Large intestine (tissue), 3 donors: ENCODE results near the gene RPN2. TPM values are rescaled to one million over a fixed set of nuclear protein-coding genes. Genes with fewer than 3 reads are reported as not detected.
A peak's percentile ranks its signal among the peaks of the same experiment; 100 is the strongest.

Experiments used
- DNase-seq, 2 donors: peaks; one replicate each; pipeline versions ENCODE4 v3.0.0 to v3.0.0-alpha.2; 2013
- H3K27ac ChIP-seq: one replicate; pipeline ENCODE4 v1.5.1; 2013; ENCODE audit warnings: low read length
- H3K27me3 ChIP-seq: 2 replicates; pipeline ENCODE4 v1.6.1; 2013; ENCODE audit warnings: low read length; ENCODE audit not compliant: control insufficient read depth, insufficient read depth
- H3K36me3 ChIP-seq: 2 replicates; pipeline ENCODE4 v1.6.1; 2013; ENCODE audit warnings: low read length; ENCODE audit not compliant: control insufficient read depth, insufficient read depth
- H3K4me1 ChIP-seq: one replicate; pipeline ENCODE4 v1.6.1; 2013; ENCODE audit warnings: low read length; ENCODE audit not compliant: control insufficient read depth, insufficient read depth
- H3K4me3 ChIP-seq: one replicate; pipeline ENCODE4 v1.5.1; 2013; ENCODE audit warnings: low read length
- H3K9me3 ChIP-seq: one replicate; pipeline ENCODE4 v1.6.1; 2013; ENCODE audit warnings: mild to moderate bottlenecking, low read depth, low read length, moderate library complexity; ENCODE audit not compliant: control insufficient read depth
- WGBS: methylation state at CpG from one replicate; pipeline ENCODE4 v1.1.5; 2013; ENCODE audit warnings: low lambda C conversion rate; ENCODE audit not compliant: insufficient coverage; 5-methylcytosine and 5-hydroxymethylcytosine counted together
- polyA plus RNA-seq: library from polyadenylated mRNA; unstranded; fragments of 120-200 nt; gene quantifications from one replicate; pipeline ENCODE4 v1.2.1, GENCODE V29; 2013

RPN2 gene
- polyA plus RNA-seq, 1 donor = 177 TPM

DNA sequence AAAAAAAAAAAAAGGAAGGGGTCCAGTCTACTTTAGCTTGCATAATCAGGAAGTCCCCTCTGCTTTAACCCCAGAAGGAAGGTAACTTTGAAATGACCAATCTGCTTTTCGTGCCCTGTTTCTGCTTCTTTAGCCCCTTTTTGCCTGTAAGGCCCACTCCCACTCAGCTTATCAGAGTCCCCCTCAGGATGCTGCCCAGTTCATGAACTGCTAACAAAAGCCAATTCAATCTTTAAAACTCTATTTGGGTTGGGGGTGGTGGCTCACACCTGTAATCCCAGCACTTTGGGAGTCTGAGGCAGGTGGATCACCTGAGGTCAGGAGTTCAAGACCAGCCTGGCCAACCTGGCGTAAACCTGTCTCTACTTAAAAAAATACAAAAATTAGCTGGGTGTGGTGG is 70.2 kb downstream of the RPN2 start:
- no peak for DNase-seq
- Histone ChIP-seq H3K4me1 (no peaks in the 10 kb centered on the region), H3K4me3 (no peak overlapping the region), H3K27ac (no peak overlapping the region), H3K36me3 (peaks cover 3% of the 10 kb centered on the region), H3K27me3 (no peaks in the 10 kb centered on the region), H3K9me3 (no peaks in the 10 kb centered on the region)
- no CpG with 5 or more reads among the region's 2 CpGs for WGBS

DNA sequence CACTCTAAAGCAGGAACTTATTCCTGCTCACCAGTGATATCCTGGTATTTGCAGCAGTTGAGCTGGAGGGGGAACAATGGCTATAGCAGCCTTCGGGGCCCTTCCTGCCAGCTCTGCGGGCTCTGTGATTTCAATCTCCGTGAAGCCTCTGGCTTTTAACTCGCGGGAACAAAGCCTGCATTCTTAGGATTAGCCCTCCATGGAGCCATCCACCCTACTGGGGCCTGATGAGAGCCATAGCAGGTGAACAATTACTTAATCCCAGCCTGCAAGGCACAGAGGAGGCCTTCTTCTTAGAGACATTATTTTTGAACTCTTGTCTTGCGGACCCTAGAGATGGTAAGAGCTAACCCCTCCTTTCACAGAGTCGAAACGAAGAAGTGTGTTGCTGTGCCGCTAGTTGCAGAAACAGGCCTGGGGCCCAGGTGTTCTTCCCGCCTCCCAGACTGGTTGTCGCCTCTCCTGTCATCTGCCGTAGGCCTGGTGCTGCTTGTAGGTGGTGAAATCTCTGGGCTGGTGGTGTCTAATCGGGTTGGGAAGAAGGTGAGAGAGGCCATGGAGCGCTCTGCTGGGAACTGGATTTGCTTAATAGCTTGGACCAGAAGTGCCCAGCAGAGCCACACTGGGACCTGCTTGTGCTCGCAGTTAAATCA is 72.8 kb downstream of the RPN2 start:
- H3K27me3 ChIP-seq = no peaks in the 10 kb centered on the region
- H3K36me3 ChIP-seq = no peaks in the 10 kb centered on the region
- no peak for DNase-seq
- no peak overlapping the region for H3K4me3 ChIP-seq
- WGBS = 60% methylated on average over 1 of the region's 15 CpGs
- no peak overlapping the region for H3K27ac ChIP-seq
- H3K9me3 ChIP-seq = no peaks in the 10 kb centered on the region
- H3K4me1 ChIP-seq = no peaks in the 10 kb centered on the region

GRCh38 chr20:37253087-37253486 is 74.0 kb downstream of the RPN2 start:
- H3K9me3 ChIP-seq = no peaks in the 10 kb centered on the region
- H3K27ac ChIP-seq = no peak overlapping the region
- H3K4me3 ChIP-seq = no peak overlapping the region
- H3K4me1 ChIP-seq = no peaks in the 10 kb centered on the region
- DNase-seq = no peak
- no peaks in the 10 kb centered on the region for H3K36me3 ChIP-seq
- no peaks in the 10 kb centered on the region for H3K27me3 ChIP-seq
- WGBS = 100% methylated on average over 1 of the region's 12 CpGs

GRCh38 chr20:37254114-37254878 is 75.2 kb downstream of the RPN2 start:
- no peak for DNase-seq
- no peak overlapping the region for H3K27ac ChIP-seq
- WGBS = 92% methylated on average over 2 of the region's 7 CpGs
- no peaks in the 10 kb centered on the region for H3K4me1 ChIP-seq
- no peak overlapping the region for H3K4me3 ChIP-seq
- H3K27me3 ChIP-seq = no peaks in the 10 kb centered on the region
- no peaks in the 10 kb centered on the region for H3K9me3 ChIP-seq
- H3K36me3 ChIP-seq = no peaks in the 10 kb centered on the region

DNA sequence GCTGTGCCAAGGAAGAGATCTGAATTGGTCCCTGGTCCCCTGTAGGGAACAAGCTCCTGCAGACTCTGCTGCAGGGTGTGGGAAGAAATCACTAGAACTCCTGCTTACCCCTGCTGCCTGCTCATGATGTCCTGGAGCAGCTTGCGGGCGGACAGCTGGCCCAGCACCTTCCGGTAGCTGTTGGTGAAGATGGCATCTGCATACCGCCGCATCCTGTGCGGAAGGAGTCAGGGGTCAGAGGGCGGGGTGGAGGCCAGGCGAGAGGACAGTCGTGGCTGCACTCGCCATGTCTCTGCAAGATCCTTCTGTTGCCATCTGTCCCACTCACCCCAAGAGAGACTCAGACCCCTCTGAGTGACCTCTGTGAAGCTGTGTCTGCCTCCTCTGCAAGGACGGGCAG is 77.2 kb downstream of the RPN2 start:
- Histone ChIP-seq H3K9me3 (no peaks in the 10 kb centered on the region), H3K4me1 (no peaks in the 10 kb centered on the region), H3K36me3 (no peaks in the 10 kb centered on the region), H3K27ac (no peak overlapping the region), H3K27me3 (no peaks in the 10 kb centered on the region), H3K4me3 (no peak overlapping the region)
- WGBS = no CpG with 5 or more reads among the region's 11 CpGs
- DNase-seq = no peak

DNA sequence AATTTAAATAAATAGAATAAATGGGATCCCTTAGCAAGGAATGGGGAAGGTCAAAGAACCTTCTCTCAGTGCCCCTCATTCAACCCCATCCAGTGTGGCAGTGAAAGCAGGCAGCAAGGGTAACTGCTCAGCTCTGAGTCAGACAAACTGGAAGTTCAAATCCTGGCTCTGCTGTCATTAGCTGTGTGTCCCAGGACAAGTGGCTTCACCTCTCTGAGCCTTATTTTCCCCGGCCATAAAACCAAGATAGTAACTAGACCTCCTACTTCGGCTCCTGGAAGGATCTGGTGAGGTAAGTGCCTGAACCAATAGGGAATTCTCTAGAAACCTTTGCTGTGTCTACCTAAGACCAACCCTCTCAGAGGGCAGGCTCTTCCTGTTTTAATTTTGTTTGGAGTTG is 78.4 kb downstream of the RPN2 start:
- no CpG with 5 or more reads among the region's 2 CpGs for WGBS
- H3K4me3 ChIP-seq = no peak overlapping the region
- H3K36me3 ChIP-seq = no peaks in the 10 kb centered on the region
- no peak for DNase-seq
- H3K4me1 ChIP-seq = no peaks in the 10 kb centered on the region
- H3K27ac ChIP-seq = no peak overlapping the region
- H3K9me3 ChIP-seq = no peaks in the 10 kb centered on the region
- H3K27me3 ChIP-seq = no peaks in the 10 kb centered on the region

DNA sequence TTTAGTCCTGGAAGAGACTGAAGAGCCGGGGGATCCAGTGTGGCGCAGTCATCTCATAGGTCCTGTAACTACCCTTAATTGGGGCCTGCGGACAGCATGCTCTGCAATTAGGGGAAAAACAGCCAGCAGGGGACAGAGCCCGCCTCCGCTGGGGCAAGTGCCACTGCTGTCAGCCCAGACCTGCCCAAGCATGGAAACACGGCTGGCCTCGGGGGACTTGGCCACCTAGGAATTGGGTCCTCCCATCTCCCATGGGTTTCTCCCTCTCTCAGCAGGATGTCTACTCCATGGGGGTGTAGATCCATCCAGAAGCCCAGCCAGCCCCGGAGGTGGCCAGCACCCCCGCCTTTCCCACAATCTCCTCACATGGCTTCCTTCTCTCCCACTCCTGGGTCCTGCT is 78.9 kb downstream of the RPN2 start:
- no CpG with 5 or more reads among the region's 9 CpGs for WGBS
- H3K27ac ChIP-seq = no peak overlapping the region
- H3K4me1 ChIP-seq = no peaks in the 10 kb centered on the region
- H3K9me3 ChIP-seq = no peaks in the 10 kb centered on the region
- no peak for DNase-seq
- no peaks in the 10 kb centered on the region for H3K36me3 ChIP-seq
- H3K27me3 ChIP-seq = no peaks in the 10 kb centered on the region
- no peak overlapping the region for H3K4me3 ChIP-seq

DNA sequence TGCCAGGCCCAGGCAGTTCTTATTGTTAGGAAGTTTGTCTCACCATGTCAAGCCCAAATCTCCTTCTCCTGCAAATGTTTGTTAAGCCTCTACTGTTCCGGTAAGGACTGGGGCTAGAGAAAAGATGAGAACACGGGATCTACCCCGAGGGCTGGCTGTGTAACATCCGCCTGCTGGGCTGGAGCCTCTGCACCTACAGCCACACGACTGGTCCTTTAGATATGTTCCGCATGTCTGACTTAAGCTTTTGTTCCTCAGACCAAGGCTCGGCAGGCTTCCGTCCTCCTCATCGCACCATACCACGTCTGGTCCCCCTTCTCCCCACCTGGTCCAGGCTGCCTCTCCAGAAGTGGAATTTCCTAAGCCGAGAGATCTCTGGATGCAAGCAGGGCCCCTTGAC is 79.9 kb downstream of the RPN2 start:
- Histone ChIP-seq H3K27me3 (no peaks in the 10 kb centered on the region), H3K4me3 (no peak overlapping the region), H3K4me1 (no peaks in the 10 kb centered on the region), H3K36me3 (no peaks in the 10 kb centered on the region), H3K27ac (no peak overlapping the region), H3K9me3 (no peaks in the 10 kb centered on the region)
- no CpG with 5 or more reads among the region's 11 CpGs for WGBS
- DNase-seq = no peak

DNA sequence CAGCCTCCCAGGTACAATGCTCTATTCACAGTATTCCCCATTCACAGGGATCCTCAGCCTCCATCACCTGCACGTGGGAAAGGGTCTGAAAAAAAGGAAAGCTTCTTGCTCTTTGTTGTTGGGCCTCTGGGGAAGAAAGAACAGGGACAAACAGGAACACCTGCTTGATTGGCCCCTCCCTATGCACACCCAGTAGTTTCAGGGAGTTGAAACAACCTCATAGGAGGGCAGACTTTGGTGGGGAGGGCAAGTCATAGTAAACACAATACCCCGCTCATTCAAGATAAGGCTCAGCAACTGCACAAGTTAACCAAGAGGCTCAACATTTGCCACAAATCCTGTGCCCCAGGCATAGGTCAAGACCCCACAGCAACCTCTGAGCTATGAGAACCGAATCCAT is 80.7 kb downstream of the RPN2 start:
- H3K27me3 ChIP-seq = no peaks in the 10 kb centered on the region
- no peaks in the 10 kb centered on the region for H3K9me3 ChIP-seq
- WGBS = no CpG with 5 or more reads among the region's 3 CpGs
- no peak overlapping the region for H3K27ac ChIP-seq
- no peak overlapping the region for H3K4me3 ChIP-seq
- peak in 1 of 2 donors; percentile 30 for DNase-seq
- no peaks in the 10 kb centered on the region for H3K36me3 ChIP-seq
- no peaks in the 10 kb centered on the region for H3K4me1 ChIP-seq

- no peak for DNase-seq
Measured at GRCh38 chr20:37260923-37261322, 81.8 kb downstream of the RPN2 start.

DNA sequence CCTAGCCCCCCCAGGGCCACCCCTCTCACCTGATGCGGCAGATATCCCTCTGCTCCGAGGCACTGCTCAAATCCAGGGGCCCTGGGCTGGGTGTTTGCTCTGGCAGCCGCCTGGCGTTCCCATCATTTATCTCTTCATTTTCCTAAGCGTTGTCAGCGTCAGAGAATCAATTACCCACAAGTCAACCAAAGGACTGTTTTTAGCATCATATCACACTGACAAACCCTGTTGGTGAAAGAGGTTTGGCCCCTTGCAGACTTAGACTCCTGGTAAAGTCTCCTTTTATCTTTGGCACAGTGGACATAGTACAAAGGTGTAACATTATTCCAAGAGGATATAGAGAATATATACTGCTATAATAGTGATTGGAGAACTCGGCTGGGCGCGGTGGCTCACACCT is 82.6 kb downstream of the RPN2 start, which contains the start of gene GHRH:
Gene GHRH (minus strand): TSS at position 101 of the 400 bp plus-strand sequence. CDS start 4,925 bp downstream, outside the sequence.
- no peak within 1 kb of the TSS for H3K4me3 ChIP-seq
- H3K27ac ChIP-seq = no peak within 1 kb of the TSS
- no CpG with 5 or more reads among the region's 9 CpGs for WGBS
- H3K27me3 ChIP-seq = no peaks in the 10 kb centered on the region
- DNase-seq = no peak
- no peaks in the 10 kb centered on the region for H3K9me3 ChIP-seq
- no peaks in the 10 kb centered on the region for H3K4me1 ChIP-seq
- H3K36me3 ChIP-seq = no peaks in the 10 kb centered on the region

More at GRCh38 chr20:37260923-37261322, 81.8 kb downstream of the RPN2 start:
- WGBS = no CpG with 5 or more reads among the region's 4 CpGs
- Histone ChIP-seq H3K9me3 (no peaks in the 10 kb centered on the region), H3K27ac (no peak overlapping the region), H3K4me1 (no peaks in the 10 kb centered on the region), H3K27me3 (no peaks in the 10 kb centered on the region), H3K4me3 (no peak overlapping the region), H3K36me3 (no peaks in the 10 kb centered on the region)
